WI38 (cell line): ENCODE results near the gene CLASP2.

Source experiments
- H3K4me3 ChIP-seq: 2 replicates; pipeline ENCODE4 v1.5.1; 2011; ENCODE audit warnings: low read depth, mild to moderate bottlenecking, control low read depth, low read length
- TF ChIP-seq, protein P1 (sequence below): IDR thresholded peaks from 2 replicates; pipeline ENCODE4 v1.5.1; 2012; ENCODE audit warnings: low read depth, mild to moderate bottlenecking, control low read depth, low read length

The CLASP2 gene

DNA sequence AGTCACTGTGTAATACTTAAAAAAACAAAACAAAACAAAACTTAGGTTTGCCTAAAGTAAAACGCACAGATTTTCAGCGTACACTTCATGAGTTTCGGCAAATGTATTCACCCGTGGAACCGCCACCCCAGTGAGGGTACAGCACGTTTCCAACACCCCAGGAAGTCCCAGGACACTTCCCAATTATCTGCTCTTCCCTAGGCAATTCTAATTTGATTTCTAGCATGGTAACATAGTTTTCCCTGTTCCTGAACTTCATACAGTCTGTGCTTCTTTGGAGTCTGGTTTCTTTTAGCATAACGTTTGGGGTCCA lies 497 bp upstream of the CLASP2 start:
- TF ChIP-seq, protein P1, sequence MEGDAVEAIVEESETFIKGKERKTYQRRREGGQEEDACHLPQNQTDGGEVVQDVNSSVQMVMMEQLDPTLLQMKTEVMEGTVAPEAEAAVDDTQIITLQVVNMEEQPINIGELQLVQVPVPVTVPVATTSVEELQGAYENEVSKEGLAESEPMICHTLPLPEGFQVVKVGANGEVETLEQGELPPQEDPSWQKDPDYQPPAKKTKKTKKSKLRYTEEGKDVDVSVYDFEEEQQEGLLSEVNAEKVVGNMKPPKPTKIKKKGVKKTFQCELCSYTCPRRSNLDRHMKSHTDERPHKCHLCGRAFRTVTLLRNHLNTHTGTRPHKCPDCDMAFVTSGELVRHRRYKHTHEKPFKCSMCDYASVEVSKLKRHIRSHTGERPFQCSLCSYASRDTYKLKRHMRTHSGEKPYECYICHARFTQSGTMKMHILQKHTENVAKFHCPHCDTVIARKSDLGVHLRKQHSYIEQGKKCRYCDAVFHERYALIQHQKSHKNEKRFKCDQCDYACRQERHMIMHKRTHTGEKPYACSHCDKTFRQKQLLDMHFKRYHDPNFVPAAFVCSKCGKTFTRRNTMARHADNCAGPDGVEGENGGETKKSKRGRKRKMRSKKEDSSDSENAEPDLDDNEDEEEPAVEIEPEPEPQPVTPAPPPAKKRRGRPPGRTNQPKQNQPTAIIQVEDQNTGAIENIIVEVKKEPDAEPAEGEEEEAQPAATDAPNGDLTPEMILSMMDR, result no peak
- peak overlapping the region; percentile 83 for H3K4me3 ChIP-seq

- peak overlapping the region; percentile 83 for H3K4me3 ChIP-seq
- TF ChIP-seq, protein P1, result no peak
Measured at GRCh38 chr3:33717616-33717865, 513 bp downstream of the CLASP2 start.

DNA sequence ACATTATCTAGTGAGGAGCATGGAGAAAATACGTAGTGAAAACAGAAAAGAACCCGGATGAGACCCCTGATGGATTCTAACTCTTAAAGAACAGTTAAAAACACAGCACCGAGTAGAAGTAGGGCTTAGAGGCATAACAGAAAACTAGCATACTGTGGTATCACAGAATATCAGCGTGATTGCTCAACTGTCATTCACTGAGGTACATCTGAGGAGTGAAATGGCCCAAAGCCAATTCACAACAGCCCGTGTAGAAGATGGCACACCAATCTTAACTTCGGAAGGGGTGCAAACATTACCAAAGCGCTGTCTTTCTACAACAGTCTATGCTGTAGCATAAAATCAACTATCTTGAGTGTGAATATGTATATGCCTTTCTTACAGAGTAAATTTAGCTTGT lies 1.8 kb downstream of the CLASP2 start:
- TF ChIP-seq, protein P1, result no peak
- peak overlapping the region; percentile 83 for H3K4me3 ChIP-seq

DNA sequence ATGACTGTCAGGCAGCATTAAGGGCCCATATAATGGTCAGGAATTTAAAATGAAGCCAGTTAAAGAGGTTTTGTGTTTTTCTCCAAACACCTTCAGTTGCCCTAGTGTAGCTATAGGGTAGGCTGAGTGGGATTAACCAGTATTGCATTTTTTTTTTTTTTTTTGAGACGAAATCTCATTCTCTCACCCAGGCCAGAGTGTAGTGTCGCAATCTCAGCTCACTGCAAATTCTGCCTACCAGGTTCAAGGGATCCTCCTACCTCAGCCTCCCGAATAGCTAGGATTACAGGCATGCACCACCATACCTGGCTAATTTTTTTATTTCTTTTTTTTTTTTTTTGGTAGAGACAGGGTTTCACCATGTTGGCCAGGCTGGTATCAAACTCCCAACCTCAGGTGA lies 7.0 kb downstream of the CLASP2 start:
- TF ChIP-seq, protein P1, result no peak
- no peak overlapping the region for H3K4me3 ChIP-seq

DNA sequence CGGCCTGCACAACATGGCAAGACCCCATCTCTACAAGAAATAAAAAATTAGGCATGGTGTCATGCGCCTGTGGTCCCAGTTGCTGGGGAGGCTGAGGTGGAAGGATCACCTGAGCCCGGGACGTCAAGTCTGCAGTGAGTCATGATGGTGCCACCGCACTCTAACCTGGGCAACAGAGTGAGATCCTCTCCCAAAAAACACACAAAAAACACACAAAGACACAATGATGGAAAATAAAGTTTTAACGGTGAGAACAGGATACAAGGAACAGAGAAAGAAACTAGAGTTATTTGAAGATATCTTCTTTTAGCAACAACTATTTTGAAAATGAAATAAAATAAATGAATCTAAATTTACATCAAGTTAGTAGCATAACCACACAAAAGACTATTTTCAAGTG lies 12.0 kb downstream of the CLASP2 start:
- no peak overlapping the region for H3K4me3 ChIP-seq
- TF ChIP-seq, protein P1, result no peak

- no peak overlapping the region for H3K4me3 ChIP-seq
- TF ChIP-seq, protein P1, result no peak
Measured at GRCh38 chr3:33704891-33705290, 13.2 kb downstream of the CLASP2 start.

DNA sequence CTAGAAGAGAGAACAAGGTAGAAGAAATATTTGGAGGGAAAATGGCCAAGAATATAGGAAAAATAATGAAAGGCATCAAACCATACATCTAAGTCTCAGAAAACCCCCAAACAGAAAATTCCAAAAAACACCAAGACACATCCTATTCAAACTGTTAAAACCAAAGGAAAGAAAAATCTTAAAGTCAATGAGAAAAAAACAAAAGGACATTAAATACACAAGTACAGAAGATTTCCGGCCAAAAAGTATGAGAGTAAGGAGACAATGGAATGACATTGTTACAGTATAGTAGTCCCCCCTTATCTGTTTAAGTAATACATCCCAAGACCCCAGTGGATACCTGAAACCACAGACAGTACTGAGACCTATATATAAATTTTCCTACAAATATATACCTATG lies 18.8 kb downstream of the CLASP2 start:
- H3K4me3 ChIP-seq, result no peak overlapping the region
- TF ChIP-seq, protein P1, result no peak
